Measurements from ENCODE around the gene TAB2. TPM values are rescaled to one million over a fixed set of nuclear protein-coding genes. Genes with fewer than 3 reads are reported as not detected.

The TAB2 gene
- total RNA-seq, 1 experiment from 2014 or later = 45.8 TPM

DNA sequence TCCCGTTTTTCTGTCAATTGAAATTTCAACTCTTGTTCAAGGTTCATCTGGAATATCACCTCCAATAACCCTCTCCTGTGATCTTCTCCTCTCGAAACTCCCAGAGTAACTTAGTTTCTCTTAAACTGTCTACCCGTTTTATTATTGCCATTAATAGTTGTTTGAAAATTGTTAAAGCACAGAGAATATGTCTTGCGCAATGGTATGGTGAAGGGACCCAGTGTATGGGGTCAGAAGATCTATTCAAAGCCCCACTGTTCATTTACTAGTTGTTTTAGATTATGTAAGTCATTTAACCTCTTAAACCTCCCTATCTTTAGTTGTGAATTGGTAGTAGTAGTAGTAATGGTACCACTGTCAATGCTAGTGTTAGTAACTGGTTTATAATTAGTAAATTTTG is 6.2 kb upstream of the TAB2 start:
- CTCF ChIA-PET = no interaction called here
- no peak for DNase-seq
- H3K4me2 ChIP-seq = no peak overlapping the region
- no peaks in the 10 kb centered on the region for H4K20me1 ChIP-seq (ENCODE audit: insufficient read depth)
- POLR2A ChIA-PET (ENCODE audit: unreplicated experiment) = interaction anchor here (0.6 kb wide), 1 partner anchor 10 kb away, joined by 3 read pairs; no protein-coding TSS in a partner anchor
- H3K27ac ChIP-seq = no peak overlapping the region
- no peak for TF ChIP-seq EZH2 (IDR thresholded peaks at IDR 0.05; ENCODE audit: low read depth)
- TF ChIP-seq, protein P1, sequence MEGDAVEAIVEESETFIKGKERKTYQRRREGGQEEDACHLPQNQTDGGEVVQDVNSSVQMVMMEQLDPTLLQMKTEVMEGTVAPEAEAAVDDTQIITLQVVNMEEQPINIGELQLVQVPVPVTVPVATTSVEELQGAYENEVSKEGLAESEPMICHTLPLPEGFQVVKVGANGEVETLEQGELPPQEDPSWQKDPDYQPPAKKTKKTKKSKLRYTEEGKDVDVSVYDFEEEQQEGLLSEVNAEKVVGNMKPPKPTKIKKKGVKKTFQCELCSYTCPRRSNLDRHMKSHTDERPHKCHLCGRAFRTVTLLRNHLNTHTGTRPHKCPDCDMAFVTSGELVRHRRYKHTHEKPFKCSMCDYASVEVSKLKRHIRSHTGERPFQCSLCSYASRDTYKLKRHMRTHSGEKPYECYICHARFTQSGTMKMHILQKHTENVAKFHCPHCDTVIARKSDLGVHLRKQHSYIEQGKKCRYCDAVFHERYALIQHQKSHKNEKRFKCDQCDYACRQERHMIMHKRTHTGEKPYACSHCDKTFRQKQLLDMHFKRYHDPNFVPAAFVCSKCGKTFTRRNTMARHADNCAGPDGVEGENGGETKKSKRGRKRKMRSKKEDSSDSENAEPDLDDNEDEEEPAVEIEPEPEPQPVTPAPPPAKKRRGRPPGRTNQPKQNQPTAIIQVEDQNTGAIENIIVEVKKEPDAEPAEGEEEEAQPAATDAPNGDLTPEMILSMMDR (conservative IDR thresholded peaks at IDR 0.05) = no peak
- no peaks in the 10 kb centered on the region for H3K36me3 ChIP-seq (ENCODE audit: low read depth)
- no peak overlapping the region; the same call in 1 of the 2 replicates for H2AFZ ChIP-seq
- H3K4me3 ChIP-seq = no peak overlapping the region
- no peaks in the 10 kb centered on the region for H3K9me2 ChIP-seq (ENCODE audit: insufficient read depth)
- H3K4me1 ChIP-seq (replicated peaks; ENCODE audit: insufficient read depth) = peaks cover 18% of the 10 kb centered on the region
- BruUV-seq (replicated peaks) = no TSS peak
- no peaks in the 10 kb centered on the region for H3K9me3 ChIP-seq (ENCODE audit: insufficient read depth, low read depth)
- peaks cover 4% of the 10 kb centered on the region; the same call in 1 of the 2 replicates for H3K79me2 ChIP-seq (ENCODE audit: low read depth)
- no peaks in the 10 kb centered on the region for H3F3A ChIP-seq (ENCODE audit: insufficient read depth, low read depth)
- intact Hi-C loops (cut with micrococcal nuclease; ENCODE audit: unreplicated experiment) = no loop called here
- H3K27me3 ChIP-seq (ENCODE audit: insufficient read depth, low read depth) = no peaks in the 10 kb centered on the region

DNA sequence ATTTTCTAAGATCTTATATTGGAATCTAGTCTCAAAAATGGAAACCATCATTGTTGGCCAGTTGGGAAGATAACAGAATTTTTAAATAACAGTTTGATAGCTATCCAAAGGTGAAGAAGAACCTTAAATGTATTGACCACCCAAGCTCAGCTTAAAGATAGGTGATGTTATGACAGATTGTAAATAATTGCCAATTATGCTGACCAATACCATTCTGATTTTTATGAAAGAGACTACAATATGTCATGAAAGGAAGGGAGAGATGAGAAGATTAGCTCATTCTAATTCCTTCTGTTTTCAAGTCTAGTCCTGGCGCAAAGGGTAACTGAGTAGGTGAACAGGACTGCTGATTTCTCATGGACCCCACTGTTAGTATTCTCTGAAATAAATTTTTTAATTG is 5.7 kb upstream of the TAB2 start:
- TF ChIP-seq, protein P1 (conservative IDR thresholded peaks at IDR 0.05) = no peak
- no peak for TF ChIP-seq EZH2 (IDR thresholded peaks at IDR 0.05; ENCODE audit: low read depth)
- Histone ChIP-seq H3K79me2 (ENCODE audit: low read depth) (peaks cover 7% of the 10 kb centered on the region; the same call in 1 of the 2 replicates), H2AFZ (no peak overlapping the region), H3K9me3 (ENCODE audit: insufficient read depth, low read depth) (no peaks in the 10 kb centered on the region), H3K4me1 (replicated peaks; ENCODE audit: insufficient read depth) (peaks cover 18% of the 10 kb centered on the region), H4K20me1 (ENCODE audit: insufficient read depth) (no peaks in the 10 kb centered on the region), H3K27me3 (ENCODE audit: insufficient read depth, low read depth) (no peaks in the 10 kb centered on the region), H3K36me3 (ENCODE audit: low read depth) (no peaks in the 10 kb centered on the region), H3K4me3 (no peak overlapping the region), H3K27ac (no peak overlapping the region), H3F3A (ENCODE audit: insufficient read depth, low read depth) (no peaks in the 10 kb centered on the region), H3K4me2 (no peak overlapping the region), H3K9me2 (ENCODE audit: insufficient read depth) (no peaks in the 10 kb centered on the region)
- no peak for DNase-seq
- ChIA-PET CTCF (no interaction called here), POLR2A (ENCODE audit: unreplicated experiment) (interaction anchor here (0.6 kb wide), 1 partner anchor 9 kb away, joined by 3 read pairs; no protein-coding TSS in a partner anchor)
- intact Hi-C loops (cut with micrococcal nuclease; ENCODE audit: unreplicated experiment) = no loop called here
- no TSS peak for BruUV-seq (replicated peaks)

DNA sequence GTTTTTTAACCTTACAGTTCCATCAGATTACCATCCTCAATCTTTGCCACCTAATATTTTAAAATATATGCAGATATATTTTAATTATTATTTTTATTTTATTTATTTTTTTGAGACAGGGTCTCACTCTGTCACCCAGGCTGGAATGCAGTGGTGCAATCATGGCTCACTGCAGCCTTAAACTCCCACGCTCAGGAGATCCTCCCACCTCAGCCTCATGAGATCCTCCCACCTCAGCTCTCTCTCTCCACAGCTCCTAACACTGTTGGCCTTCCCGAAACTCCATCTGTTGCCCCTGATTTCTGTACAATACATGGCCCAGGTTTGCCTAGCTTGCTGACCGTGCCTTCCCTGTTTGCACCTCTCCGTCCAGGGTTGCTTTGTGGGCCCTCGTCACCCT is 4.4 kb upstream of the TAB2 start:
- Histone ChIP-seq H3K27ac (no peak overlapping the region), H4K20me1 (ENCODE audit: insufficient read depth) (no peaks in the 10 kb centered on the region), H3K36me3 (ENCODE audit: low read depth) (no peaks in the 10 kb centered on the region), H3F3A (ENCODE audit: insufficient read depth, low read depth) (no peaks in the 10 kb centered on the region), H2AFZ (no peak overlapping the region), H3K79me2 (ENCODE audit: low read depth) (peaks cover 10% of the 10 kb centered on the region), H3K27me3 (ENCODE audit: insufficient read depth, low read depth) (no peaks in the 10 kb centered on the region), H3K4me2 (no peak overlapping the region), H3K9me3 (ENCODE audit: insufficient read depth, low read depth) (no peaks in the 10 kb centered on the region), H3K4me3 (no peak overlapping the region), H3K9me2 (ENCODE audit: insufficient read depth) (no peaks in the 10 kb centered on the region), H3K4me1 (replicated peaks; ENCODE audit: insufficient read depth) (peaks cover 12% of the 10 kb centered on the region)
- intact Hi-C loops (cut with micrococcal nuclease; ENCODE audit: unreplicated experiment) = no loop called here
- DNase-seq = no peak
- POLR2A ChIA-PET (ENCODE audit: unreplicated experiment) = no interaction called here
- CTCF ChIA-PET = no interaction called here
- TF ChIP-seq, protein P1 (conservative IDR thresholded peaks at IDR 0.05) = no peak
- TF ChIP-seq EZH2 (IDR thresholded peaks at IDR 0.05; ENCODE audit: low read depth) = no peak
- BruUV-seq (replicated peaks) = no TSS peak

Measured in PC-9 (cell line).